Neuronal stem cell (in vitro differentiated cells): Measurements from ENCODE around the gene HIPK2.

Experiments used
- DNase-seq: peaks from one replicate; pipeline ENCODE4 v3.0.0-alpha.2; 2013; ENCODE audit warnings: low spot score
- H2AFZ ChIP-seq: one replicate; pipeline ENCODE4 v1.6.1; 2013; ENCODE audit warnings: mild to moderate bottlenecking, low read length, inconsistent platforms
- H2AK5ac ChIP-seq: 2 replicates; pipeline ENCODE4 v1.6.1; 2013; ENCODE audit warnings: low read depth, mild to moderate bottlenecking, inconsistent platforms, low read length, moderate library complexity, mixed read lengths
- H2BK120ac ChIP-seq: 2 replicates; pipeline ENCODE4 v1.6.1; 2013; ENCODE audit warnings: low read depth, mild to moderate bottlenecking, inconsistent platforms, low read length, moderate library complexity, mixed read lengths
- H2BK12ac ChIP-seq: one replicate; pipeline ENCODE4 v1.6.1; 2013; ENCODE audit warnings: low read length, inconsistent platforms
- H2BK15ac ChIP-seq: 2 replicates; pipeline ENCODE4 v1.6.1; 2013; ENCODE audit warnings: mild to moderate bottlenecking, low read length, inconsistent platforms, mixed read lengths
- H2BK5ac ChIP-seq: one replicate; pipeline ENCODE4 v1.6.1; 2013; ENCODE audit warnings: inconsistent platforms, mild to moderate bottlenecking, low read length, moderate library complexity
- H3K14ac ChIP-seq: one replicate; pipeline ENCODE4 v1.6.1; 2013; ENCODE audit warnings: low read length, inconsistent platforms
- H3K18ac ChIP-seq: 2 replicates; pipeline ENCODE4 v1.6.1; 2013; ENCODE audit warnings: low read length, inconsistent platforms
- H3K23ac ChIP-seq: 2 replicates; pipeline ENCODE4 v1.6.1; 2013; ENCODE audit warnings: low read depth, mild to moderate bottlenecking, mixed read lengths, low read length, inconsistent platforms; ENCODE audit not compliant: poor library complexity
- H3K27ac ChIP-seq: replicated peaks from 3 replicates; pipeline ENCODE4 v1.5.1; 2013; ENCODE audit warnings: low read length, inconsistent platforms
- H3K27me3 ChIP-seq, 3 experiments: 2 replicates each; pipeline ENCODE4 v1.6.1; 2013; ENCODE audit warnings: low read length in 3 of 3, mild to moderate bottlenecking in 2 of 3, inconsistent platforms in 1 of 3, low read depth in 1 of 3, mixed read lengths in 1 of 3, moderate library complexity in 1 of 3; ENCODE audit not compliant: control insufficient read depth in 3 of 3, insufficient read depth in 3 of 3
- H3K36me3 ChIP-seq, 2 donors: replicated peaks in 1 of 2; 2 replicates each; pipeline ENCODE4 v1.6.1; 2013; ENCODE audit warnings: low read length in 2 of 2; ENCODE audit not compliant: control insufficient read depth in 2 of 2, insufficient read depth in 2 of 2
- H3K4ac ChIP-seq: 2 replicates; pipeline ENCODE4 v1.6.1; 2013; ENCODE audit warnings: inconsistent platforms, mild to moderate bottlenecking, low read length, moderate library complexity
- H3K4me1 ChIP-seq, 2 donors: 1 replicate in 1 of 2; 2 replicates in 1 of 2; pipeline ENCODE4 v1.6.1; 2013; ENCODE audit warnings: low read length in 2 of 2, low read depth in 1 of 2; ENCODE audit not compliant: control insufficient read depth in 2 of 2, insufficient read depth in 1 of 2
- H3K4me2 ChIP-seq: one replicate; pipeline ENCODE4 v1.6.1; 2013; ENCODE audit warnings: mild to moderate bottlenecking, low read length, inconsistent platforms; ENCODE audit not compliant: insufficient read depth, poor library complexity, severe bottlenecking
- H3K4me3 ChIP-seq, 2 donors: 2 replicates each; pipeline ENCODE4 v1.5.1; 2013; ENCODE audit warnings: low read length in 2 of 2, mild to moderate bottlenecking in 2 of 2, inconsistent platforms in 1 of 2, moderate library complexity in 1 of 2
- H3K79me1 ChIP-seq: one replicate; pipeline ENCODE4 v1.6.1; 2013; ENCODE audit warnings: low read depth, mild to moderate bottlenecking, inconsistent platforms, low read length, moderate library complexity
- H3K9ac ChIP-seq: one replicate; pipeline ENCODE4 v1.6.1; 2013; ENCODE audit warnings: mild to moderate bottlenecking, low read depth, low read length, inconsistent platforms; ENCODE audit not compliant: poor library complexity
- H3K9me3 ChIP-seq, 2 donors: replicated peaks in 1 of 2; 2 replicates each; pipeline versions ENCODE3 to v1.6.1; 2013; ENCODE audit warnings: low read length in 2 of 2, mild to moderate bottlenecking in 2 of 2, inconsistent platforms in 1 of 2, low read depth in 1 of 2, mixed read lengths in 1 of 2, moderate library complexity in 1 of 2; ENCODE audit not compliant: control insufficient read depth in 2 of 2, insufficient read depth in 1 of 2
- H4K8ac ChIP-seq: one replicate; pipeline ENCODE4 v1.6.1; 2013; ENCODE audit warnings: low read depth, mild to moderate bottlenecking, inconsistent platforms, low read length, moderate library complexity
- H4K91ac ChIP-seq: one replicate; pipeline ENCODE4 v1.6.1; 2013; ENCODE audit warnings: low read length, low read depth, mild to moderate bottlenecking, inconsistent platforms; ENCODE audit not compliant: poor library complexity
- whole genome bisulfite sequencing, 2 donors: extraction: QIAGEN DNeasy Blood & Tissue Kit; methylation state at CpG; one replicate each; pipeline ENCODE4 v1.1.7; 2013; ENCODE audit warnings: missing lambda C conversion rate in 2 of 2, mixed read lengths in 1 of 2; ENCODE audit not compliant: insufficient read length in 2 of 2, insufficient replicate concordance in 1 of 2; ENCODE audit errors: extremely low coverage in 2 of 2; 5-methylcytosine and 5-hydroxymethylcytosine counted together

Gene HIPK2

GRCh38 chr7:139650429-139651100 is 127.2 kb downstream of the HIPK2 start:
- Histone ChIP-seq H3K18ac (no peak overlapping the region), H3K27ac (no peak overlapping the region), H3K4me1 (peaks cover 14 to 33% of the 10 kb centered on the region in 2 donors), H3K4me2 (no peak overlapping the region), H2BK120ac (no peak overlapping the region), H2BK5ac (no peak overlapping the region), H3K4me3 (no peak overlapping the region), H2AFZ (no peak overlapping the region), H3K27me3 (no peaks in the 10 kb centered on the region), H2AK5ac (no peak overlapping the region), H2BK12ac (no peak overlapping the region), H4K91ac (no peak overlapping the region), H3K36me3 (peaks cover 0 to 6% of the 10 kb centered on the region in 2 donors), H3K14ac (no peak overlapping the region), H3K79me1 (peaks cover 2% of the 10 kb centered on the region), H3K9me3 (no peaks in the 10 kb centered on the region), H3K4ac (no peak overlapping the region), H4K8ac (no peak overlapping the region), H3K23ac (no peak overlapping the region), H2BK15ac (no peak overlapping the region), H3K9ac (no peak overlapping the region)
- no CpG with 5 or more reads among the region's 12 CpGs for WGBS, 2 donors
- no peak for DNase-seq

- H2BK5ac ChIP-seq: no peak overlapping the region
- H3K18ac ChIP-seq: no peak overlapping the region
- H2BK12ac ChIP-seq: no peak overlapping the region
- H3K4ac ChIP-seq: no peak overlapping the region
- H3K14ac ChIP-seq: no peak overlapping the region
- H2BK120ac ChIP-seq: no peak overlapping the region
- H3K4me1 ChIP-seq: peaks cover 18 to 30% of the 10 kb centered on the region in 2 donors
- H3K27ac ChIP-seq: no peak overlapping the region
- no peak overlapping the region for H4K91ac ChIP-seq
- no peak for DNase-seq
- no peak overlapping the region for H3K9ac ChIP-seq
- H3K4me2 ChIP-seq: no peak overlapping the region
- peaks cover 3 to 10% of the 10 kb centered on the region in 2 donors for H3K36me3 ChIP-seq
- no peak overlapping the region for H2AK5ac ChIP-seq
- WGBS, 2 donors: no CpG with 5 or more reads among the region's 14 CpGs
- no peak overlapping the region for H2BK15ac ChIP-seq
- no peak overlapping the region for H3K4me3 ChIP-seq
- peaks cover 5% of the 10 kb centered on the region for H3K79me1 ChIP-seq
- H3K9me3 ChIP-seq: no peaks in the 10 kb centered on the region
- H2AFZ ChIP-seq: no peak overlapping the region
- H3K23ac ChIP-seq: no peak overlapping the region
- H3K27me3 ChIP-seq: no peaks in the 10 kb centered on the region
- H4K8ac ChIP-seq: no peak overlapping the region
Measured at GRCh38 chr7:139648941-139649425, 128.8 kb downstream of the HIPK2 start.

- no CpG with 5 or more reads among the region's 20 CpGs for WGBS, 2 donors
- peaks cover 3 to 13% of the 10 kb centered on the region in 2 donors for H3K36me3 ChIP-seq
- no peak overlapping the region for H3K23ac ChIP-seq
- peaks cover 18 to 30% of the 10 kb centered on the region in 2 donors for H3K4me1 ChIP-seq
- H4K8ac ChIP-seq: no peak overlapping the region
- H4K91ac ChIP-seq: no peak overlapping the region
- no peak overlapping the region for H2BK120ac ChIP-seq
- no peak overlapping the region for H3K4ac ChIP-seq
- DNase-seq: no peak
- no peak overlapping the region for H2BK12ac ChIP-seq
- no peak overlapping the region for H3K27ac ChIP-seq
- H3K18ac ChIP-seq: no peak overlapping the region
- no peak overlapping the region for H3K14ac ChIP-seq
- no peak overlapping the region for H3K9ac ChIP-seq
- H2BK5ac ChIP-seq: no peak overlapping the region
- peaks cover 0 to 2% (median 0%) of the 10 kb centered on the region in 3 experiments for H3K27me3 ChIP-seq
- H2AFZ ChIP-seq: no peak overlapping the region
- H3K4me2 ChIP-seq: no peak overlapping the region
- no peak overlapping the region for H2BK15ac ChIP-seq
- H3K4me3 ChIP-seq: no peak overlapping the region
- H3K79me1 ChIP-seq: peaks cover 5% of the 10 kb centered on the region
- no peak overlapping the region for H2AK5ac ChIP-seq
- H3K9me3 ChIP-seq: no peaks in the 10 kb centered on the region
Measured at GRCh38 chr7:139648391-139648861, 129.4 kb downstream of the HIPK2 start.

DNA sequence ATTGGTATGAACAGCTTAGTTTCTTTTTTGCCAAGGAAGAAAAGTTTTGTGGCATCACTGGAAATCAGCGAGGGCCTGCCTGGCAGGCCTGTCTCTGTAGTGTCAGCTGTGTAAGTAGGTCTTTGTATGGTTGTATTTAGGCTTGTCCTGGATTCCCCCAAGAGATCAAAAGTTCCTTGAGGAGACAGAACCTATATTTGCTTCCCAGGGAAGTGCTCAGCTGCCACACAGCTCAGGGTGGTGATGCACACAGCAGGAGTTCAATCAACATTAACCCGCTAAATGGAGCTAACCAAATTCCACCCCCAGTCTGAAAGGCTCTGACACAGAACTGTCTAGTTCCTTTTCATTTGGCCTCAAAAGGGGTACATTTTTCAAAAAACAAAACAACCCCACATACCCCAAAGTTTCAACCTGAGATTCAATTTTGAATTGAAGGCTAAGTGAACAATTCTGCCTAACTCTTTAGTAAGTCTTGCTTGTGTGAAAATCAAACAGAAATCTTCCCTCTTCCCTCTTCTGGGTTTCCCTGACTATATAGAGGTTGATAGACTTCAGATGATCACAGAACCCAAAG is 129.9 kb downstream of the HIPK2 start:
- peaks cover 3 to 13% of the 10 kb centered on the region in 2 donors for H3K36me3 ChIP-seq
- no peak overlapping the region for H2AK5ac ChIP-seq
- H2AFZ ChIP-seq: no peak overlapping the region
- no peak overlapping the region for H2BK120ac ChIP-seq
- DNase-seq: no peak
- H3K4me1 ChIP-seq: peaks cover 18 to 27% of the 10 kb centered on the region in 2 donors
- H3K79me1 ChIP-seq: peaks cover 6% of the 10 kb centered on the region
- no peak overlapping the region for H4K8ac ChIP-seq
- no peak overlapping the region for H3K23ac ChIP-seq
- H3K9me3 ChIP-seq: no peaks in the 10 kb centered on the region
- H3K9ac ChIP-seq: no peak overlapping the region
- H3K27ac ChIP-seq: no peak overlapping the region
- H3K4ac ChIP-seq: no peak overlapping the region
- H3K4me2 ChIP-seq: no peak overlapping the region
- no peak overlapping the region for H2BK12ac ChIP-seq
- no peak overlapping the region for H4K91ac ChIP-seq
- no peak overlapping the region for H3K18ac ChIP-seq
- peaks cover 0 to 2% (median 0%) of the 10 kb centered on the region in 3 experiments for H3K27me3 ChIP-seq
- H3K4me3 ChIP-seq: no peak overlapping the region
- no peak overlapping the region for H2BK5ac ChIP-seq
- WGBS, 2 donors: no CpG with 5 or more reads among the region's 2 CpGs
- no peak overlapping the region for H3K14ac ChIP-seq
- H2BK15ac ChIP-seq: no peak overlapping the region
